Immature natural killer cell (primary cell): ENCODE measurements around the gene ADGRD1. TPM values are rescaled to one million over a fixed set of nuclear protein-coding genes. Genes with fewer than 3 reads are reported as not detected.

Experiments
- DNase-seq, 3 donors: peaks; one replicate each; pipeline ENCODE4 v3.0.0; 2022; ENCODE audit warnings: mixed read lengths in 1 of 3
- H3K27ac Mint-ChIP-seq, 6 donors: one replicate each; pipeline ENCODE4 v1.8.0; 2020; ENCODE audit warnings: mixed read lengths in 6 of 6, mild to moderate bottlenecking in 5 of 6, inconsistent platforms in 4 of 6, moderate library complexity in 3 of 6
- H3K27me3 Mint-ChIP-seq, 3 donors: one replicate each; pipeline ENCODE4 v1.8.0; 2020 to 2021; ENCODE audit warnings: low read depth in 3 of 3, mild to moderate bottlenecking in 3 of 3, mixed read lengths in 3 of 3, moderate library complexity in 3 of 3, inconsistent platforms in 1 of 3
- H3K36me3 Mint-ChIP-seq, 3 donors: one replicate each; pipeline ENCODE4 v1.8.0; 2020; ENCODE audit warnings: mixed read lengths in 3 of 3, inconsistent platforms in 2 of 3, mild to moderate bottlenecking in 2 of 3
- H3K4me1 Mint-ChIP-seq, 2 donors: one replicate each; pipeline ENCODE4 v1.8.0; 2020; ENCODE audit warnings: inconsistent platforms in 2 of 2, mild to moderate bottlenecking in 2 of 2, mixed read lengths in 2 of 2, moderate library complexity in 1 of 2
- H3K4me3 Mint-ChIP-seq, 5 donors: one replicate each; pipeline ENCODE4 v1.8.0; 2020; ENCODE audit warnings: mild to moderate bottlenecking in 5 of 5, mixed read lengths in 5 of 5, inconsistent platforms in 3 of 5, moderate library complexity in 3 of 5
- H3K9me3 Mint-ChIP-seq, 6 donors: one replicate each; pipeline ENCODE4 v1.8.0; 2020; ENCODE audit warnings: mild to moderate bottlenecking in 6 of 6, mixed read lengths in 6 of 6, inconsistent platforms in 4 of 6, moderate library complexity in 3 of 6
- polyA plus RNA-seq, 3 donors: library from polyadenylated mRNA; unstranded; fragments of 300-500 nt; fragmentation: Illumina TruSeq; gene quantifications; one replicate each; pipeline ENCODE4 v1.2.3, GENCODE V29; 2021

Gene ADGRD1
- polyA plus RNA-seq, 3 donors from 2014 or later, result not detected

DNA sequence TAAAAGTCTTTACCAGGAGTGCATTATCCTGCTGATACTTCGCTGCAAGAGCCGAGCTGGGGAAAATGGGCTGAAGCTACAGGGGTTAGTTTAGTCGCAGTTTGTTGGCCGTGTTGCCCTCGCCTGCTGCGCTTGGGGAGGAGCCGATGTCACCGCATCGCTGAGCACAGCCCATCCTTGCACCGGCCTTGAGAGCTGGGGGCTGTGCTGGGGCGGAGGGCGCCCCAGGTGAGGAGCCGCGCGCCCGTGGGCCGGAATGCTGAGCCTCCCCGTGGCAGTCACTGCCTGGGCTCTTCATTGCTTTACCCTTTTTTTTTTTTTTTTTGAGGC lies 50.0 kb downstream of the ADGRD1 start:
- Mint-ChIP-seq H3K4me3 (peak overlapping the region in 2 of 5 donors; percentile 44 to 45), H3K27ac (no peak overlapping the region)

DNA sequence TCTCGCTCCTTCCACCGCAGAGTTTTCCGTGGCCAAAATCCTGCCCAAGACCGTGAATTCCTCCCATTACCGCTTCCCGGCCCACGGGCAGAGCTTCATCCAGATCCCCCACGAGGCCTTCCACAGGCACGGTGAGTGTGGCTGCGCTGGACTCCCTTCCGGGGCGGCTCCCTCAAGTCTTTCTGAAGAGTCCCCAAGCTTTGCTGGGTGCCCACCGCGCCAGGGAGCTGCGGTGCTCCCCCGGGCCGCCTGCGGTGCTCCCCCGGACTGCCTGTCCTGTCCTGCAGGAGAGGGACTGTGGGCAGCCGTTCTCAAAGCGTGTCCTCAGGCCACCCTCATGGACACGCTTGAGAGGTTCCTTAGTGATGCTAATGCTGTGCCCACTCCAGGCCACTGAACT lies 50.5 kb downstream of the ADGRD1 start:
- H3K27ac Mint-ChIP-seq, result no peak overlapping the region
- H3K27me3 Mint-ChIP-seq, result peaks cover 0 to 8% (median 0%) of the 10 kb centered on the region in 3 donors
- DNase-seq, result no peak
- H3K4me3 Mint-ChIP-seq, result peak overlapping the region in 3 of 5 donors; percentile 13 to 45 (median 44)
- no peaks in the 10 kb centered on the region for H3K9me3 Mint-ChIP-seq
- no peaks in the 10 kb centered on the region for H3K36me3 Mint-ChIP-seq
- peaks cover 0 to 4% of the 10 kb centered on the region in 2 donors for H3K4me1 Mint-ChIP-seq

More for the DNA sequence above, 50.0 kb downstream of the ADGRD1 start:
- Mint-ChIP-seq H3K9me3 (no peaks in the 10 kb centered on the region), H3K4me1 (peaks cover 0 to 4% of the 10 kb centered on the region in 2 donors), H3K27me3 (peaks cover 0 to 8% (median 0%) of the 10 kb centered on the region in 3 donors), H3K36me3 (no peaks in the 10 kb centered on the region)
- no peak for DNase-seq

DNA sequence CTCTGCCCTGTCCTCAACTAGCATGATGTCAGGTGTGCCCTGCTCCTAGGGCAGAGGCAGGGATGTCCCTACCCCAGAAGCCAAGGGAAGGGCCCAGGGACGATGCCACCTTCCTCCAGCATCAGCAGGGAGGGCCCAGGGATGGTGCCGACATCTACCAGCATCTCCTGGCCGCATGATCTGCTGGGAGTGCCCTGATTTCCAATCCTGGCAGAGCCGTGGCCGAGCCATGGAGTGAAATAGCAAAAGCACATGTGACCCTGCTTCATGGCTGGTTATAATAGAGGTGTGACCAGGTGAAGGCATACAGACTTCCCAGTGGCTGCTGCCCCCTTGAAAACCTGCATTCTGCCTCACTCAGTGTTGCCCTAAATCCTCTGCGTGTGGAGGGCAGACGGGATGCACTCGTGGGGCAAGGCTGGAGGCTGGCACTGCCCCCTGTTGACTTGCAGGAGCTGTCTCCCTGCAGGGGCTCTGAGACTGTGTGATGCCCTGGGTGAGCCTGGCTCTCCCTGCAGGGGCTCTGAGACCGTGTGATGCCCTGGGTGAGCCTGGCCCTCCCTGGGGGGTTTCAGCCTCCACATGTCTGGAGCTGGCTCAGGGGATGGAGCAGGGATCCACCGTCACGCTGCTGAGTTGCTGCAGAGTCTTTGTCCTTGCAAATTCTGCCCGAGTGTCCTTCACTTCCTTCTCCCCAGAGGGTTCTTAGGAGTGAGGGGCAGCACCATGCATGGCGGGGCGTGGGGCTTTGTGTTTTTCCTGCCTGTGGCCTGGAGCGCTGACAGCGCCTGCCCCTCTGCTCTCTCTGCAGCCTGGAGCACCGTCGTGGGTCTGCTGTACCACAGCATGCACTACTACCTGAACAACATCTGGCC lies 51.7 kb downstream of the ADGRD1 start:
- H3K4me3 Mint-ChIP-seq, result no peak overlapping the region
- no peak overlapping the region for H3K27ac Mint-ChIP-seq
- H3K4me1 Mint-ChIP-seq, result peaks cover 0 to 4% of the 10 kb centered on the region in 2 donors
- H3K9me3 Mint-ChIP-seq, result no peaks in the 10 kb centered on the region
- H3K36me3 Mint-ChIP-seq, result no peaks in the 10 kb centered on the region
- H3K27me3 Mint-ChIP-seq, result peaks cover 0 to 7% (median 3%) of the 10 kb centered on the region in 3 donors
- DNase-seq, result no peak

DNA sequence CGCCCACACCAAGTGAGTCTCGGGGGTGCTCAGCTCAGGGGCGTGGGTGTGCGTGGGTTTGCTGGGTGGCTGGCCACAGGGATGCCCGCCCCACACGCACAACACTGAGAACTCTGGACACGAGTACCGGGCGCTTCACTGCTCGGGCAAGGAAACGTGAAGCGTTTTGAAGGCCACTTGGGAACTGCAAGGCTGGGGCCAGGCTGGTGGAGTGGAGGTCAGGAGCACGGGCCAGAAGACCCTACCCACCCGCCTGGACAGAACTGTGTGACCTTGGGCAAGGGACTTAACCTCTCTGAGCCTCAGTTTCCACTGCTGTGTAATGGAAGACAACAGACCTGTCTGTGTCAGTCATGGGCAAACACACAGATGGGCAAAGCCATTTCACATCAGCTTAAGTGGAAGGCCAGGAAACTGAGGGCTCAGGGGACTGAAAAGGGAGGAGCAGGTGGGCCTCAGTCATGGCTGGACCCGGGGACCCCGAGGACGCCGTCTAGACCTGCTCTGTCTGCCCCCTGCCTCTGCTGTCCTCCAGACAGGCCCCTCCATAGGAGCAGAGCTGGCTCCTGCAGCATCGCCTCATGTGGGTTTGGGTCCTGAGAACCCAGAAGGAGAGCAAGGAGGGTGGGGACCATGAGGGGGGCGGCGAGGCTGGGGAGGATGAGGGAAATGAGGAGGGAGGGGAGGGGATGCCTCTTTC lies 52.5 kb downstream of the ADGRD1 start:
- no peak overlapping the region for H3K27ac Mint-ChIP-seq
- no peaks in the 10 kb centered on the region for H3K9me3 Mint-ChIP-seq
- no peak for DNase-seq
- no peak overlapping the region for H3K4me3 Mint-ChIP-seq
- peaks cover 0 to 7% (median 3%) of the 10 kb centered on the region in 3 donors for H3K27me3 Mint-ChIP-seq
- no peaks in the 10 kb centered on the region for H3K36me3 Mint-ChIP-seq
- H3K4me1 Mint-ChIP-seq, result peaks cover 0 to 4% of the 10 kb centered on the region in 2 donors

DNA sequence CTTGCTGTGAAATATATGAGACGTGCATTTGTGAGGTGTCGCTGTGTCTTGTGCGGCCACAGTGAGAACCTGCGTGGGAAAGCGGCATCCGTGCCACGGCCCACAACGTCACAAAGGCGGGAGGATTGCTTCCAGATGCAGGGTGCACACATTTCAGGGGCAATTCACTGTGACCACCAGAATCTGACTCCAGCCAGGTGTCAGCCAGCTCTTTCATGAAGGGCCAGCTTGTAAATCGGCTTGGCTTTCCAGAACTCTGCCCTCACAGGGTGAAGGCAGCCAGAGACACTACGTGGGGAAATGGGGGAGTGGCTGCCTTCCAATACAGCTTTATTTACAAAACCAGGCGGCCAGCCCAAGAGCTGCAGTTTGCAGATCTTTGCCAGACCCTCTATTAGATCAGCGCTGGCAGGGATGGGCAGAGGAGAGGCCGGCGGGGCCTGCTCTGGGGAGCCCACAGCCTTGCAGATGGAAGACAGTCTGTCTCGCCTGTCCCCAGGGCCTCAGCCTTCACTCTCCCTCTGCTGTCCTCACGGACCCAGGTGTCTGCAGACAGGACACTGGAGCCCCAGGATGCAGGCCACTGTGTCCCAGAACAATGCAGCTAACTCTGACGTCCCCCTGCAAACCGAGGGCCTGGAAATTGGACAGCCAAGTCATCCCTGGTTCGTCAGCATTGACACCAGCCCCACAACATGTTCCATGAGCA lies 53.5 kb downstream of the ADGRD1 start:
- no peak overlapping the region for H3K27ac Mint-ChIP-seq
- DNase-seq, result no peak
- no peak overlapping the region for H3K4me3 Mint-ChIP-seq
- H3K9me3 Mint-ChIP-seq, result no peaks in the 10 kb centered on the region
- H3K27me3 Mint-ChIP-seq, result peaks cover 2 to 7% (median 3%) of the 10 kb centered on the region in 3 donors
- no peaks in the 10 kb centered on the region for H3K36me3 Mint-ChIP-seq
- peaks cover 0 to 4% of the 10 kb centered on the region in 2 donors for H3K4me1 Mint-ChIP-seq

DNA sequence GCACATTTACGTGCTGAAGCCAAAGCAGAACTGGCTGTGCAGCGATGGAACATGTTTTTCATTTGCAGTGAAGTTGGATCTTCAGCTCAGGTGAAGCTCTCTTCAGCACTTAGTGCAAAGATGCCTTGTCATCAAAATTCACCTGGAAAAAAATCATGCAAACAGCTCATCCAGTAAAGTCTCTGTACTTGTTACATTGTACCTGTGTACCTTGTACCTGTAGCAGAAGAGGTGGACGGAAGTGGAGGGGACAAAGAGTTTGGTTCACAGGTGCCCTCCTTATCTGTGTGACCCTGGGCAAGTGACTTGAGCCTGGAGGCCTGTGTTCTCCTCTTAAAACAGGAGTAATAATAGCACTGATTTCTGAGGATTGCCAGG lies 54.0 kb downstream of the ADGRD1 start:
- no peak overlapping the region for H3K27ac Mint-ChIP-seq
- H3K9me3 Mint-ChIP-seq, result no peaks in the 10 kb centered on the region
- peaks cover 3 to 7% (median 4%) of the 10 kb centered on the region in 3 donors for H3K27me3 Mint-ChIP-seq
- no peak overlapping the region for H3K4me3 Mint-ChIP-seq
- H3K36me3 Mint-ChIP-seq, result no peaks in the 10 kb centered on the region
- DNase-seq, result no peak
- H3K4me1 Mint-ChIP-seq, result peaks cover 0 to 4% of the 10 kb centered on the region in 2 donors

DNA sequence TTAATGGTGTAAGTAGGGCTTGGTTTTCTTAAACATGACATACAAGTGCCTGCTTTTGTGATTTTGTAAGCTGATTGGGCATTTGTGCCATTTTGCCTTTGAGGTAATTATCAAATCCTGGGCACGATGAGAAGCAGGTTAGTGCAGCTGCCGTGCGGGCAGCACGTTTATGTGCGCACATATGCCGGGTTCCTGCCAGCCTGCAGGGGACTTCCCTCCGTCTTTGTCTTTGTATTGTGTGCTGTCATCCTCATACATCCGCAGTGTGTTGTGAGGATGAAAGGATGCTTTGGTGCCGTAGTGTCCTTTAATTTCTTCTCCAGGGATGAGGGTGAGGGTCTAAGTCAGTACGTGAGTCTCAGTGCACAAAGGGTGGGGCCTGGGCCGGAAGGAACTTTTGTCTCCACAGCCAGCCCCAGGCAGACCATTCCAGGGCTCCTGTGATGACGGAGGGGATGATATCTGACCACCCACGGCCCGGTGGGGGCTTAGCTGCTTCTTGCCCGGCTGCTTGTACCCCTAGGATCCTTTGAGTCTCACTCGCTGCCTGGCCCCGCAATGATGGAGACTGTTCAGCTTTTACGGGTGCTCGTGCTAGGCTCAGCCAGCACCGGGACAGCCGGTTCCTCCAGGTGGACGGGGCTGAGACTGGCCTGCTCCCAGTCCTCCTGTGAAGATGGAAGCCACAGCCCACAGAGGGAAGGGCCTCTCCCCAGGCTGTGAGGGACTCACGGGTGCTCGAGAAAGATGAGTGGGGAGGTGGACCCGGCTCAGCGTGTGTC lies 54.6 kb downstream of the ADGRD1 start:
- Mint-ChIP-seq H3K36me3 (no peaks in the 10 kb centered on the region), H3K9me3 (no peaks in the 10 kb centered on the region), H3K4me3 (no peak overlapping the region), H3K27me3 (peaks cover 3 to 7% (median 4%) of the 10 kb centered on the region in 3 donors), H3K27ac (no peak overlapping the region), H3K4me1 (peaks cover 0 to 4% of the 10 kb centered on the region in 2 donors)
- DNase-seq, result no peak

DNA sequence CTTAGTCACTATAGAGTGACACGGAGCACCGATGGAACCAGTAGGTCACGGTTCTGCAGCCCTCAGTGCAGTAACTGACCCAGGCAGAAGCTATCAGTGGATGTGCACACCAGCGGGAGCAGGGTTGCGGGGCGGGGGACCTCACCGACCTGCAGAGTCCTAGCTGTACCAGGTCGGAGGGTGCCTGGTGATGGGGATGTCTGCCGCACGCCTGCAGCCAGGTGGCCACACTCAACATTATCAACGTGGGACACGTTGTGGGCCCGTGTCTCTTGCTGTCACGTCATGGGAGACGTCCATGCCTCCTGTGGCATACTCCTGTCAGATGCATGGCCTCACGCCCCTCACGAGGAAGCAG lies 55.2 kb downstream of the ADGRD1 start:
- no peak overlapping the region for H3K4me3 Mint-ChIP-seq
- peaks cover 0 to 2% of the 10 kb centered on the region in 2 donors for H3K4me1 Mint-ChIP-seq
- H3K9me3 Mint-ChIP-seq, result no peaks in the 10 kb centered on the region
- H3K36me3 Mint-ChIP-seq, result no peaks in the 10 kb centered on the region
- no peak for DNase-seq
- H3K27ac Mint-ChIP-seq, result no peak overlapping the region
- peaks cover 3 to 7% (median 4%) of the 10 kb centered on the region in 3 donors for H3K27me3 Mint-ChIP-seq

DNA sequence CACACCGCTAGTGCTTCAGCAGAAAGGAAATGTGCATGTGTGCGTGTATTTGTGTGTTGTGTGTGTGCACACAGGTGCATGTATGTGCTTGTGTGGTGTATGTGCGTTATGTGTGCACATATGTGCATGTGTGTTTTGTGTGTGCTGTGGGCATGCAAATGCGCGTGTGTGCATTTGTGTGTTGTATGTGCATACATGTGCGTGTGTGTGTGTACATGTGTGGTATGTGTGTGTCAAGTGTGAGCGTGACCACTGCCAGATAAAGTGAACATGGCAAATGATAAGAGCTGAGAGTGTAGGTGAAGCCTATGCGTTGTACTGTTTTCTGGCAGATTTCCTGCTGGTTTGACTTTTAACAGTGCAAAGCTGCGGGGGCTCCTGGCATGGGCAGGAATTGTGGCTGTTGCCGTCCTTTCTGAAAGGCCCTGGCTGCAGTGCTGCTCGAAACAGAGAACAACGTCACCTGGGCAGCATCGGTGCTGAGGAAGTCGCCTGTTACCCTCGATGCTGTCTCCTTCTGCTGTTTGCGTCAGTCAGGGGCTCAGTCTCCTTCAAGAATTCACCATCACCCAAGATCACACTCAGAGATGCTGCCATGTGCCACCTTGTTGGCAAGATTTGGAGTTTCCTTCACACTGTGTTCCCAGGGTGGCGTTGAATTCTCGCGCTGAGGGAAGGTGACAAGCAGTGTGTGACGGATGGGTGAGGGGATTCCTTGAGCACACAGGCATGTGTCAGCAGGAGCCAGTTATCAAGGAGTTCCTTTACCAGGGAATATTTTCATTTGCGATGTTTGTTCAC lies 56.1 kb downstream of the ADGRD1 start:
- Mint-ChIP-seq H3K9me3 (no peaks in the 10 kb centered on the region), H3K4me1 (no peaks in the 10 kb centered on the region), H3K27ac (no peak overlapping the region), H3K36me3 (no peaks in the 10 kb centered on the region), H3K27me3 (peaks cover 3 to 7% (median 4%) of the 10 kb centered on the region in 3 donors), H3K4me3 (no peak overlapping the region)
- no peak for DNase-seq

DNA sequence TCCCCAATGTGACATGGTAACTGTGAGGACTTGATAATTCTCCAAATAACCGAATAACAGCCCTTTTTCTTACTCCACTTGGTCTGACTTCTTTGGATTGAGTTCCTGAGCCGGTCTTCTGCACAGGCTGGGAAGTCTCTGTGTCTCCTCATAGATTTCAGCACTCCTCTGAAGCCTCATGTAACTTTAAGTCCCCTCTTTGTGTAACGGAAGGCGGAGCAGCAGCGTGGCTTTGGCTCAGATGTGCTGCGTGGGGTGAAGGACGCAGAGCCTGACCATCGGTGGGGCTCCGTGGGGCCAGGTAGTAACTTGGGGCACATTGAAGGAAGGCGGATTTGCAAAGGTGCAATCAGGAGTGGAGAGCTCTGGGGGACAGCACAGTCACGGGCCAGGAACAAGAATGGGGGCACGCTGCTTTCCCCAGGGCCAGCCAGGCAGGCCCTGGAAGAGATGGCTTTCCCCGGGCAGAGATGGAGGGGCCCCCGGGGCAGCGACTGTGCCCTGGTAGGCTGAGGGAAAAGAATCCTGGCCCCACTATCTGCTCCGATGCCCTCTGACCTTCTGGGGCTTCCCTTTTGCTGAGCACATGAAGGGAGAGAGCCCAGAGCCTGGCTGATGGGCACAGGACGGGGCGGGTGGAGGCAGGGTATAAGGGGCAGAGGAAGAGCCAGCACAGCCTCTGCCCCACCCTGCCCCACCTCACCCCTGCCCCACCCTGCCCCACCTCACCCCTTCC lies 56.9 kb downstream of the ADGRD1 start:
- Mint-ChIP-seq H3K4me3 (no peak overlapping the region), H3K36me3 (no peaks in the 10 kb centered on the region), H3K27me3 (peaks cover 3 to 7% (median 4%) of the 10 kb centered on the region in 3 donors), H3K27ac (no peak overlapping the region), H3K4me1 (no peaks in the 10 kb centered on the region), H3K9me3 (no peaks in the 10 kb centered on the region)
- DNase-seq, result no peak

DNA sequence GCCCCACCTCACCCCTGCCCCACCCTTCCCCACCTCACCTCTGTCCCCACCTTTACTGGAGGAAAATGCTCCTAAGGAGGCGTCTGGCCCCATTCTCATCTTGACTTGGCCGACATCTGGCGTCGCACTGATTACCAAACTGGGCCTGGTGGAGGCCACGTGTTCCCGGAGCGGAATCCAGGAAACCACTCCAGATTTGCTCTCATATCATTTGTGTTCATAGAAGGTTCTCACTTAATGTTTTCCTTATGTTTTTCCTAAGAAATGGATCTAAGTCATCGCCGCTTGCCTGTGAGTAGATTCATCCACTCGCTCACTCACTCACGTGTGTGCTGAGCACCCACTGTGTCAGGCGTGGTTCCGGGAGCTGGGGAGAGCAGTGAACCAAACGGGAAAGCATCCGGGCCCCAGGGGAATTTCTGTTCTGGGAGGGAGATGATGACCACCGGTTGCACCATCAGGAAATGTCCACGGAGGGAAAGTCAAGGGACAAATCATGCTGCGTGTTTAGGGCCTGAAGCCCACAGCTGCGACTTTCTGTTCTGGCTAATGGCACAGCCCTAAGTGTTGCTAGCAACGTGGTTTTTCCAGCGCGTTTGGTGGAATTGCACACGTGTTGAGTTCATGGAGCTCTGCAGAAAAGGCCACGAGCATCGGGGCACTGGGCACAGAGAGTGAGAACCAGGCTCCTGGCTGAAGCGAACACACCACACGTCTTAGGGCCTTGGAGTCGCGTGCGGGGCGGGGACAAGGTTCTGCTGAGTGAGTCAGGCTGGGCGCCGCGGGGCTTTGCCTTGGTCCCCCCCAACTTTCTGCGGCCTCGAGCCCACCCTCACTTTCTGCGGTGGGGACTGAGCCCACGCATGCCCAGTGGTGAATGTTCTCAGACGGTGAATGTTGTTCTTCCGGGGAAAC lies 57.7 kb downstream of the ADGRD1 start:
- no peak overlapping the region for H3K27ac Mint-ChIP-seq
- H3K36me3 Mint-ChIP-seq, result no peaks in the 10 kb centered on the region
- no peak for DNase-seq
- H3K27me3 Mint-ChIP-seq, result peaks cover 3 to 7% (median 4%) of the 10 kb centered on the region in 3 donors
- no peak overlapping the region for H3K4me3 Mint-ChIP-seq
- H3K9me3 Mint-ChIP-seq, result no peaks in the 10 kb centered on the region
- no peaks in the 10 kb centered on the region for H3K4me1 Mint-ChIP-seq
